Omental fat pad (tissue), 4 donors: ENCODE data around the gene ZDHHC6. TPM values are rescaled to one million over a fixed set of nuclear protein-coding genes. Genes with fewer than 3 reads are reported as not detected.

Experiments
- ATAC-seq: fragments of 150-250 bp; one replicate; pipeline ENCODE4 v1.9.1; 2016; ENCODE audit warnings: mild to moderate bottlenecking, moderate library complexity; ENCODE audit not compliant: low FRiP score
- DNase-seq: peaks from one replicate; pipeline ENCODE4 v3.0.0-alpha.2; 2019; ENCODE audit warnings: low spot score
- CTCF ChIP-seq, 3 donors: fragments of 450-650 bp; IDR thresholded peaks; one replicate each; pipeline ENCODE4 v1.5.1; 2016 to 2017; ENCODE audit warnings: antibody characterized with exemption in 3 of 3, mild to moderate bottlenecking in 3 of 3, moderate library complexity in 2 of 3
- total RNA-seq, 4 donors: library from RNA; depleted of rRNA; stranded (reverse); fragments of >200 nt; gene quantifications; one replicate each; pipeline ENCODE4 v1.1.0, GENCODE V29; 2016

The ZDHHC6 gene
- total RNA-seq, 4 donors from 2014 or later: 21.9 to 35.9 (median 26.5) TPM

- TF ChIP-seq CTCF (IDR thresholded peaks at IDR 0.05): no peak
- DNase-seq (no peak), ATAC-seq (no peak)
Measured at GRCh38 chr10:112404617-112405016, 42.1 kb downstream of the ZDHHC6 start.

- ATAC-seq: no peak
- TF ChIP-seq CTCF (IDR thresholded peaks at IDR 0.05): no peak
- no peak for DNase-seq
Measured at GRCh38 chr10:112402917-112403316, 43.8 kb downstream of the ZDHHC6 start.

GRCh38 chr10:112397592-112397991 is 49.1 kb downstream of the ZDHHC6 start:
- no peak for DNase-seq
- ATAC-seq: no peak
- TF ChIP-seq CTCF (IDR thresholded peaks at IDR 0.05): no peak

- no peak for ATAC-seq
- no peak for DNase-seq
- TF ChIP-seq CTCF (IDR thresholded peaks at IDR 0.05): no peak
Measured at GRCh38 chr10:112395809-112396530, 50.7 kb downstream of the ZDHHC6 start.

- DNase-seq: no peak
- no peak for TF ChIP-seq CTCF (IDR thresholded peaks at IDR 0.05)
- ATAC-seq: no peak
Measured at GRCh38 chr10:112394475-112394875, 52.2 kb downstream of the ZDHHC6 start.

GRCh38 chr10:112393827-112394226 is 52.9 kb downstream of the ZDHHC6 start:
- ATAC-seq: no peak
- no peak for TF ChIP-seq CTCF (IDR thresholded peaks at IDR 0.05)
- no peak for DNase-seq

- no peak for TF ChIP-seq CTCF (IDR thresholded peaks at IDR 0.05)
- DNase-seq (no peak), ATAC-seq (no peak)
Measured at GRCh38 chr10:112393341-112393740, 53.4 kb downstream of the ZDHHC6 start.
